Measurements from ENCODE around the gene PABPN1.

- TF ChIP-seq EZH2 (IDR thresholded peaks at IDR 0.05; ENCODE audit: borderline replicate concordance, insufficient read depth, low read length, poor library complexity, severe bottlenecking) (no peak), CTCF (IDR thresholded peaks at IDR 0.05; ENCODE audit: poor library complexity, severe bottlenecking) (no peak), MXI1 (conservative IDR thresholded peaks at IDR 0.05; ENCODE audit: poor library complexity, severe bottlenecking) (no peak)
These were observed 44.1 kb upstream of the PABPN1 start for GRCh38 chr14:23277189-23277588.

Data from neural cell (in vitro differentiated cells).